ENCODE measurements around the gene MCM8. TPM values are rescaled to one million over a fixed set of nuclear protein-coding genes. Genes with fewer than 3 reads are reported as not detected.
A peak's percentile ranks its signal among the peaks of the same experiment; 100 is the strongest.
"Not testable (repeated sequence)": the region's sequence is repeated elsewhere in the genome, so short reads cannot be mapped to it uniquely, and the experiment has no call there.

MCM8 gene
- total RNA-seq, 1 experiment from 2014 or later: 51.6 TPM

- no peak for DNase-seq (ENCODE audit: low spot score)
These were observed 56.1 kb downstream of the MCM8 start for GRCh38 chr20:6006603-6006949.

DNA sequence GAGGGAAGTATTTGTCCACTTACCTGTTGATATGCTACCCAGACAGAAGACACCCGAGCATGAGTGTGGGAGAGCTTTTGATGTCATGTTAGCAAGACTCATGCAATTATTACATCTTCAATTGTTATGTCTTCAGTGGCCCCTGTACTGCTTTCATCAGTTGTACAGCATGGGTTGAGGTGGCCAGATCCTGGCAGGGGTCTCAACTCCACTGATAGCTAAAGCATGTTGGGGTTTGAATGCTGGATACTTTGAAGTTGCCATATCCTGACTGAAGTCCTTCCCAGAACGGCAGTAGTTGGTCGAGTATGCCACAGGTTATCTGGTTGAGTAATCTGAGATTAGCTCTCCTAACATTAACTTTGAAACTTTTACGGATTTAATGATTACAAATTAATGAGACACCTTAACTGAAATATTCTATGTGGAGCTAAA is 56.7 kb downstream of the MCM8 start:
- no peak for DNase-seq (ENCODE audit: low spot score)

DNA sequence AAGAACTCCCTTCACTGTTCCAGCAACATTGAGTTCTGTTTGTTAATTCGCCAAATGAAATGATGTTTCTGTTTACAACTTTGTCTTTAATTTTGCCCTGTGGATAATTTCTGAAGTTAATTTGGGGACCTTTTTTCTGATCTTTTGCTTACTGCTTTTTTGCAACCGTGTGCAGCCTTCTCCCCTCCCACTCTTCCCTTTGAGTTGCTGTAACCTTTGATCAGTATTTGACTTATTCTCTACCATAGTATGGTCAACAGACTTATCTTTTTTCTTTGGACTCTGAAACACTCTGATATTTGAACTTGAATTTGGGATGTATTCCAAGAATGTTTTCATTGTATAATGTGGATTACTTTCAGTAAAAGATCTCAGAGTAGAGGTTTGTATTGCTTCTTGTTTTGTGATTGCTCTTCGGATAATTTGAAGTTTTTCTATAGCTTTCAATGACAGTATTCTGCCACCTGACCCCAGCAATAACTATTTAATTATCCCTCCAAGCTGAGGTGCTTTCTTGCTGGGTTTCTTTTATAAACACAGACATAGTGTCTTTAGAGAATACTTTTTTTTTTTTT is 57.2 kb downstream of the MCM8 start:
- no peak for DNase-seq (ENCODE audit: low spot score)

GRCh38 chr20:6008254-6008653 is 57.8 kb downstream of the MCM8 start:
- peak; percentile 65 for DNase-seq (ENCODE audit: low spot score)

- no peak for DNase-seq (ENCODE audit: low spot score)
These were observed 61.7 kb downstream of the MCM8 start for GRCh38 chr20:6012179-6012578.

GRCh38 chr20:6014017-6014416 is 63.6 kb downstream of the MCM8 start:
- DNase-seq (ENCODE audit: low spot score): no peak

- no peak for DNase-seq (ENCODE audit: low spot score)
These were observed 64.5 kb downstream of the MCM8 start for GRCh38 chr20:6014957-6015356.

GRCh38 chr20:6017467-6017866 is 67.0 kb downstream of the MCM8 start:
- DNase-seq (ENCODE audit: low spot score): no peak

DNA sequence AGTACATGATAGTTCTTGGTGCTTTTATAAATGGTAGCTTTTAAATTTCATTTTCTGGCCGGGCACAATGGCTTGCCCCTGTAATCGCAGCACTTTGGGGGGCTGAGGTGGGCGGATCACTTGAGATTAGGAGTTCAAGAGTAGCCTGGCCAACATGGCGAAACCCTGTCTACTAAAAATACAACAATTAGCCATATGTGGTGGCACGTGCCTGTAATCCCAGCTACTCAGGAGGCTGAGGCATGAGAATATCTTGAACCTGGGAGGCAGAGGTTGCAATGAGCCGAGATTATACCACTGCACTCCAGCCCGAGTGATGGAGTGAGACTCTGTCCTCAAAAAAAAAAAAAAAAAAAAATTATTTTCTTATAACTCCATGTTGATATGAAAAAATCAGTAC is 67.4 kb downstream of the MCM8 start:
- DNase-seq (ENCODE audit: low spot score): no peak

GRCh38 chr20:6024768-6025167 is 74.3 kb downstream of the MCM8 start:
- no peak for DNase-seq (ENCODE audit: low spot score)

DNA sequence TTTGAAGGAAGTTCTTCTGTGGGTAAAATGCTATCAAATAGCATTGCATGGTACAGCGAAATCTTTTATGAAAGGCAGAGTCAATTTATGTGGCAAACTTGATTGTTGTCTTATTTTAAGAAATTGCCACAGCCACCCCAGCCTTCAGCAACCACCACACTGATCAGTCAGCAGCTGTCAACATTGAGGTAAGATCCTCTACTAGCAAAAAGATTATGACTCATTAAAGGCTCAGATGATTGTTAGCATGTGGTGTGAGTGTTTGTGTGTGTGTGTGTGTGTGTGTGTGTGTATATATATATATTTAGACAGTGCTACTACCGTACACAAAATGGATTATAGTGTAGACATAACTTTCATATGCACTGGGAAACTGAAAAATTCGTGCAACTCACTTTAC is 75.6 kb downstream of the MCM8 start:
- DNase-seq (ENCODE audit: low spot score): no peak

DNA sequence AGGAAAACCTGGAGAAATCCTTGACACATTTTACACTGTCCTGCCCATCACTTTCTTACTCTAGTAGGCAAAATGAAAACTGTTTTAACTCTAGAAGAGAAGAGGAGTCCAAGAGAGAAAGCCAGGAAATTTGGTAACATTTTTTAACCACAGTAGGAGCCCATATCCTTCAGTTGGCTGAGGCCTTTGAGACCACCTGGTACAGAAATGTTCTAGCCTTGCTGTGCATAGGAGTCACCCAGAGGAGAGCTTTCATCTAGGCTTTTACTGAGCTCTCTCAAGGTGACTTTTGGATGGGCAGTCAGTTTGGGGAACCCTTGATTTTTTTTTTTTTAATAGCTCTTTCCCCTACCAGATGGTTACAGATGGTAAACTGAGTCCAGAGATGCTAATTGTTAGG is 78.4 kb downstream of the MCM8 start:
- no peak for DNase-seq (ENCODE audit: low spot score)

DNA sequence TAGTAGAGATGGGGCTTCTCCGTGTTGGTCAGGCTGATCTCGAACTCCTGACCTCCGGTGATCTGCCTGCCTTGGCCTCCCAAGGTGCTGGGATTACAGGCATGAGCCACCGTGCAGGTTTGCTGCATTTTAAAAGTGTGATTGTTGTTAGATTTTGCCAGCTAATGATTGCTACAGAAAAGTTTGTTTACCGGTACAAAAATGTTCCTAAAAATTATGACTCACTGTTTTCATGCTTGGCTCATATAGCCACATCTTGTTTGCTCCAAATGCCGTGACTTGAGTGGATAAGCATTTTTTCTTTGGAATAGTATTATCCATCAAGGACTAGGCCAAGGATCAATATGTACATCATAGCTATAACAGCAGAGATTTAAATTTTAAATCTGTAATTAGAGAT is 79.1 kb downstream of the MCM8 start:
- no peak for DNase-seq (ENCODE audit: low spot score)

DNA sequence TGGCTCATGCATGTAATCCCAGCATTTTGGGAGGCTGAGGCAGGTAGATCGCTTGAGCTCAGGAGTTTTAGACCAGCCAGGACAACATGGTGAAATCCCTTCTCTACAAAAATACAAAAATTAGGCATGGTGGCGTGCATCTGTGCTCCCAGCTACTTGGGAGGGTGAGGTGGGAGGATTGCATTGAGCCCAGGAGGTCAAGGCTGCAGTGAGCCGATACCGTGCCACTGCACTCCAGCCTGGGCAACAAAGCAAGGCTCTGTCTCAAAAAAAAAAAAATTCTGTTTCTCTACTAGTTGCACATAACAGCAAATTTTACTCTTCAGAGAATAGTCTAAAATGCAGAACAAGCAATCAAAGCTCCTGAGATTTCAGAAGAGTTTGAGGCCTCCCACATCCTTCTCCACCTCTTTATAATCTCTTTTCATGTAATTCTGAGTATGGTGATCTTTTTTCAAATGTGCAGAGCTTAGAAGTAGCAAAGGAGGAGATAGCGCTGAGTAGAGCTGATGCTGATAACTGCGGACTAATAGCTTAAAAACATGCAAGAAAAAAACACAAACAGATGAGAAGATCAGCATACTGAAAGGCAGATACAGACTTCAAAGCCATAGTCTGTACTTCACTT is 80.1 kb downstream of the MCM8 start:
- no peak for DNase-seq (ENCODE audit: low spot score)

DNA sequence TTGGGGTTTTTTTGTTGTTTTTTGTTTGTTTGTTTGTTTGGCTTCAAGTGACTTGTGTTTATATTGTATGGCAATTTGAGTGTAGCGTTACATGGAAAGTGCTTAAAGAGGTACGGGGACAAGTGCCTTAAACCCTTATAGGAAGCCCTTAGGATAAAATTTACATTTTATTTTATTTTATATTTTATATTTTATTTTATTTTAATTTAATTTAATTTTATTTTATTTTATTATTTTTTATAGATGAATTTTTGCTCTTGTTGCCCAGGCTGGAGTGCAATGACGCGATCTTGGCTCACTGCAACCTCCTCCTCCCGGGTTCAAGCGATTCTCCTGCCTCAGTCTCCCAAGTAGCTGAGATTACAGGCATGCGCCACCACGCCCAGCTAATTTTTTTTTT is 82.5 kb downstream of the MCM8 start:
- not testable (repeated sequence) for DNase-seq (ENCODE audit: low spot score)

DNA sequence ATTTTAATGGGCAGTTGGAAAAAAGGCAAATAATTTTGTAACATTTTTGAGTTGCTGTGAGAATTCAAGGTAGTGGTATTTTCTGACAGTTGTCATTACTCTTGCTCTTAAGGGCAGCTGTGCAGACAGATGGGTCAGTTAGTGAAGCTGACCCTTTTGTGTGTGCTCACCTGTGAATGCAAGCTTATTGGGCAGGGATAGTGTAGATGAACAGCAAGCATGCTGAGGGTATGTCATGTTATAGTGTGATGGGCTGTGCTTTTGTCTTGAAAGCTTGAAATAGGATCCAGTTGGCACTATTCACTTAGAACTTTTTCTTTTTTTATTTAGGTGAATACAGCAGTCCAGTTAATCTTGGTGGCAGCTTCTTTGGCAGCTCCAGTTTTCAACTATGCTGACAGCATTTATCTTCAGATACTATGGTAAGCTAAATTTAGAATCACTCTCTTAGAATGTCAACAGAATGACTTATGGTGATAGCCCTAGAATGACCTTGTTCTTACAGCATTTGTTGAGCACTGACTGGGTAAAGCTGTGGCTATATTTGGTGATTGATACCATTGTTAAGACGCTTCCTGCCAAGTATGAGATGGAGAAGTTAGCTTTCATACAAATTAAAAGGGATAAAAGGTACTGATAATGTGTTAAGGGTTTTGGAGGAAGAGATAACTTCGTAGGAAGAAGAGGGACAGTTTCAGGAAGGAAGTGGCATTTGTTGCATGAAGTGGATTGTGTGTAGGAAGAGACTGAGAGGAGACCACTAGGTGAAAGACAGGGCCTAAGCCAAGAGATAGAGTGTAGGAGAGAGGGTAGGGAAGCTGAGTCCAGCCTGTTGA is 83.9 kb downstream of the MCM8 start:
- peak; percentile 11 for DNase-seq (ENCODE audit: low spot score)

DNA sequence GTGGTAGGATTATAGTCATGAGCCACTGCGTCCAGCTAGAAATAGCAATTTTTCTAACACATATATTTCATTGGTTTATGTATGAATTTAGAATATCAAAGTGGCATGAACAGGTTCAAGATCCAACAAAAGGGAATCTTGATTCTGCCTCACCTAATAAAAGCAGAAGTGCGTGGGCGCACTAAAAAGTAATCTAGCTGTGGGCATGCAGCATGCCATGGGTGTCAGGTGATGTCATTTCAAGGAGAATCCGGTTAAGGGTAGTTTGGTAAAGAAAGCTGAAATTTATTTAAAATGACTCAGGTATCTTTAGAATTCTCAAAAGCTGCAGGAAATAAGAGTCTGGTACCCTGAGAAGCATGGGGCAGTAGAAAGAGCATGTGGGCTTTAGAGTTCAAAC is 85.8 kb downstream of the MCM8 start:
- DNase-seq (ENCODE audit: low spot score): no peak

DNA sequence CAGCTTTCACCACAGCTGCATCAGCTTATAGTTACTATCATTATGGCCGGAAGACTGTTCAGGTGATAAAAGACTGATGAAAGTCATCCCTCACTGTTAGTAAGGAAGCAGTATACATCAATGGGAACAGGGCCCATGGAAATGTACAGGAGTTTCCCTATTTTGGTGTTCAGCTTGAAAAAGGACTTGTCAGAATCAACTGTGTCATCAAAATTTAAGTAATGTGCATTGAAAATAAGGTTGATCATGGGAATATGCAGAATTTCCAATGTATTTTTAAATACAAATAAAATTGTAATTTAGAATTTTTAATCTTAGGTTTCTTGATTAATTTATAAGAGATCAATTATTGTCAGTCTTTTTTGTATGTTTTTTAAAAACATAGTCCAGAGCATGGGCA is 86.6 kb downstream of the MCM8 start:
- DNase-seq (ENCODE audit: low spot score): no peak

GRCh38 chr20:6038256-6038655 is 87.8 kb downstream of the MCM8 start:
- DNase-seq (ENCODE audit: low spot score): no peak

DNA sequence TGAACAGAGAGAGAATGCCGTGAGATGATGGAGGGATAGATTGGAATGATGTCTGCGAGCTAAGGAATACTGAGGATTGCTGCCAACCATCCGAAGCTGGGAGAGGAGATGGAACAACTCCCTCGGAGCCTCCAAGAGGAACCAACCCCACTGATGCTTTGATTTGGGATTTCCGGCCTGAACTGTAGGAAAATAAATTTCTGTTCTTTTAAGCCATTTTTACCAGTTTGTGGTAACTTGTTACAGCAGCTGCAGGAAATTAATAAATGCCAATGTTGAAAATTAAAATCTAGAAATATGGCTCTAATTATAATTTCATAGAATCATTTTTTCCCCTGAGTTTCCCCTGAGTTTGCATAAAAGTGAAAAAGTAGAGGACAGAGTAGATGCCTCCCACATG is 89.3 kb downstream of the MCM8 start:
- no peak for DNase-seq (ENCODE audit: low spot score)

DNA sequence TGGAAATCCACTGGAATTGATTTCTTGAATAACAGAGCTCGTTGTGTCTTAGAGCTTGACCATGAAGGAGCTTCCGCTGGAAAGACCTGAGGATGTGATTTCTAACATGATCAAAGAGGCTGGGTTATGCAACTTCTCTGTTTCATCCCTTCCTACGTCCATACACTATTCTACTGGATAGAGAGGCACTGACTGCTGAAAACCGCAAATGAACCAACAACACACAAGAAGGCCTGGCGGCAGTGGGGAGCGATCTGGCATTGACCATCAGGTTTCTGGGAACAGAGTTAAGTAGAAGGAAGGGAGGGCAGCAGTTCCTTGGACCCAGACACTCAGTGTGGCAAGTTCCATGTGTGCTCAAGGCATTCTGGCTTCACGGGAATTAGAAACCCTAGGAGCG is 90.1 kb downstream of the MCM8 start:
- DNase-seq (ENCODE audit: low spot score): no peak

- no peak for DNase-seq (ENCODE audit: low spot score)
These were observed 90.7 kb downstream of the MCM8 start for GRCh38 chr20:6040958-6041807.

Measured in A172 (cell line).